Stimulated activated effector memory CD8-positive, alpha-beta T cell treated with anti-CD3 and anti-CD28 coated beads, Interleukin-12 subunit alpha, Interleukin-12 subunit beta, amount 100 ng/mL, for 72 hours (primary cell): ENCODE results near the gene STK10.

Experiments used
- ATAC-seq: fragments of 150-1000 bp; cut with Tn5 transposase; 2 replicates; pipeline ENCODE4 v1.10.0; 2021
- DNase-seq, 2 donors: peaks; one replicate each; pipeline ENCODE4 v3.0.0; 2021 to 2022; ENCODE audit warnings: low spot score in 2 of 2
- H3K27ac Mint-ChIP-seq: one replicate; pipeline ENCODE4 v1.8.0; 2022; ENCODE audit warnings: mild to moderate bottlenecking, mixed read lengths
- H3K36me3 Mint-ChIP-seq: one replicate; pipeline ENCODE4 v1.8.0; 2022; ENCODE audit warnings: mild to moderate bottlenecking, mixed read lengths
- H3K4me1 Mint-ChIP-seq: one replicate; pipeline ENCODE4 v1.8.0; 2022; ENCODE audit warnings: mixed read lengths
- H3K4me3 Mint-ChIP-seq: one replicate; pipeline ENCODE4 v1.8.0; 2022; ENCODE audit warnings: mild to moderate bottlenecking, mixed read lengths
- H3K9me3 Mint-ChIP-seq: one replicate; pipeline ENCODE4 v1.8.0; 2022; ENCODE audit warnings: mixed read lengths

The STK10 gene

DNA sequence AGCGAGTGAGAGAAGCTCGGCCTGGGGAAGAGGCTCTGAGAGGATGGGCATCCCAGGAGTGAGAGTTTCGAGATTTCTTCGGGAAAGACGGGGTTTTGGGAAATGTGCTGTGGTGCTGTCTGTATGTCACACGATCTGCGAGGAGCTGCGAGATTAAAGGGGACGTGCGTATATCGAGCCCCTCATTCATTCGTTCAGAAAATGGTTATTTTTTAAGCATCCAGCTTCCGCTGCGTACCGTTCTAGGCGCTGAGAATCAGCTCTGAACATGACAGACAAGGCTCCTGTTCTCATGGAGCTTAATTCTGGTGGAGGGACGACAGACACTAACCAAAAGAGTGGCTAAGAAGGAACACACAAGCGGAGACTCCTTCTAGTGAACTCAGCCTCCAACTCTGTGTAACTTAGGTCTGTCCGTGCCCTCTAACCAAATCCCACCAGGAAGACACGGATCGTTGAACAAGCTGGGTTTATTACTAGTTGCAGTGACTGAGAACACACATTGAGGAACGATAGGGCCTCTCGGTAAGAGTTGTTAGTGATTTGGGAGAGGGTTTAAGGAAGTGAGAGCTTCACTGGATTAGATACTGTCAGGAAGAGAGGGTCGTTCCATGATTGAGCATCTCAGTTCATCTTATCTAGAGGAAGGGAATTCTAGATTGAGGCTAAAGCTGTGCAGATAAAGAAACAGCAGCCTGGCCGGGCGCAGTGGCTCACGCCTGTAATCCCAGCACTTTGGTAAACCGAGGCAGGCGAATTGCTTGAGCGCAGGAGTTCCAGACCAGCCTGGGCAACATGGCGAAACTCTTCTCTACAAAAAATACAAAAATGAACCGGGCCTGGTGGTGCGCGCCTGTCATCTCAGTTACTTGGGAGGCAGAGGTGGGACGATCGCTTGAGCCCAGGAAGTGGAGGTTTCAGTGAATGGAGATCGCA lies 180.6 kb downstream of the STK10 start:
- peak overlapping the region; percentile 95 for H3K4me3 Mint-ChIP-seq
- no peaks in the 10 kb centered on the region for H3K9me3 Mint-ChIP-seq
- peaks cover 30% of the 10 kb centered on the region for H3K36me3 Mint-ChIP-seq
- H3K27ac Mint-ChIP-seq, result peak overlapping the region; percentile 98
- DNase-seq (no peak), ATAC-seq (no peak)
- H3K4me1 Mint-ChIP-seq, result peaks cover 46% of the 10 kb centered on the region

- Mint-ChIP-seq H3K4me1 (peaks cover 55% of the 10 kb centered on the region), H3K4me3 (peak within 1 kb of the TSS; percentile 95)
These were observed 181.5 kb downstream of the STK10 start, which contains the start of gene FBXW11 for GRCh38 chr5:172006321-172007174. FBXW11 (minus strand) TSS chr5:172006638; CDS start chr5:172006502, 136 bp downstream.

GRCh38 chr5:172005708-172006320 lies 182.2 kb downstream of the STK10 start:
- H3K4me1 Mint-ChIP-seq, result peaks cover 62% of the 10 kb centered on the region
- peaks cover 30% of the 10 kb centered on the region for H3K36me3 Mint-ChIP-seq
- peak overlapping the region; percentile 95 for H3K4me3 Mint-ChIP-seq
- DNase-seq (peak; percentile 22 to 73), ATAC-seq (peak; percentile 2)
- no peaks in the 10 kb centered on the region for H3K9me3 Mint-ChIP-seq
- H3K27ac Mint-ChIP-seq, result peak overlapping the region; percentile 98

More at GRCh38 chr5:172006321-172007174, 181.5 kb downstream of the STK10 start, which contains the start of gene FBXW11:
- ATAC-seq (peak; percentile 91), DNase-seq (peak; percentile 88 to 96)
- Mint-ChIP-seq H3K27ac (peak within 1 kb of the TSS; percentile 98), H3K36me3 (peaks cover 30% of the 10 kb centered on the region), H3K9me3 (no peaks in the 10 kb centered on the region)

DNA sequence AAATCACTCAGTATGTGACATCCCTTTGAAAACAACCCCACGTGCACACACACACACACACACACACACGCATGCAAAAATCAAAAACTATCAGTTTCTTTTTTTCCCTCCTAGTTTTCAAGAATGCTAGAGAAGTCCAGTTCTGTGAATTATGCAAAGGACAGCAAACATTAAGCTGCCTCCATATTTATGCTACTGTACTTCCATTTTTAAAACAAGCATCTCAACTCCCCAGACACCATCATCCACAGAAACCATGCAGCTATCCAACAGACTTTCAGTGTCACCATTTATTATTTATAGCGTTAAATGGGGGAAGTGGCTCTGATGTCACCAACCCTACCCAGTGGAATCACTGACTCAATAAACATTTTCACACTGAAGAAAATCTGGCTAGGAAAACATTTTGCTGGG lies 183.2 kb downstream of the STK10 start:
- Mint-ChIP-seq H3K36me3 (peaks cover 33% of the 10 kb centered on the region), H3K4me3 (peak overlapping the region; percentile 95), H3K27ac (peak overlapping the region; percentile 98), H3K4me1 (peaks cover 70% of the 10 kb centered on the region), H3K9me3 (no peaks in the 10 kb centered on the region)
- DNase-seq (no peak), ATAC-seq (no peak)

DNA sequence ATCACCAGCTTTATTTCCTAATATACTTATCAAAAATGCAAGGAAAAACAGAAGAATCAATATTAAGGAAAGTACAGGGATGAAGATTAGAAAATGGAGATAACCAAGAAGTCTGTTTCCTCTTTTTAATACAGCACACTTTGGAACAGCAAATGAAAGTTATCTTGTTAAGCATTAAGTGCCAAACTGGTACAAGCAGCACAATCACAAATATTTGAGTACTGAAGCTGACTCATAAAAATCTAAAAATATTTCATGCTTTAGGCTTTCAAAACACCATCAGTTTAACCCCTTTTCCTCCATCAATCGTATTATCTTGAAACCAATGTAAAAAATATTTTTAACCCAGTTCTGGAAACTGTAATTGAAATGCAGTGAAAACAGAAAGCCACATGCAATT lies 184.3 kb downstream of the STK10 start:
- no peak for DNase-seq
- H3K27ac Mint-ChIP-seq, result no peak overlapping the region
- peaks cover 35% of the 10 kb centered on the region for H3K36me3 Mint-ChIP-seq
- no peaks in the 10 kb centered on the region for H3K9me3 Mint-ChIP-seq
- H3K4me3 Mint-ChIP-seq, result peak overlapping the region; percentile 44
- ATAC-seq, result no peak
- H3K4me1 Mint-ChIP-seq, result peaks cover 75% of the 10 kb centered on the region

GRCh38 chr5:172002840-172003512 lies 185.0 kb downstream of the STK10 start:
- peaks cover 72% of the 10 kb centered on the region for H3K4me1 Mint-ChIP-seq
- DNase-seq (no peak), ATAC-seq (no peak)
- H3K4me3 Mint-ChIP-seq, result peak overlapping the region; percentile 44
- H3K36me3 Mint-ChIP-seq, result peaks cover 35% of the 10 kb centered on the region
- peak overlapping the region; percentile 32 for H3K27ac Mint-ChIP-seq
- no peaks in the 10 kb centered on the region for H3K9me3 Mint-ChIP-seq

GRCh38 chr5:172002310-172002709 lies 185.7 kb downstream of the STK10 start:
- Mint-ChIP-seq H3K4me3 (peak overlapping the region; percentile 44), H3K9me3 (no peaks in the 10 kb centered on the region), H3K4me1 (peaks cover 72% of the 10 kb centered on the region), H3K36me3 (peaks cover 37% of the 10 kb centered on the region), H3K27ac (peak overlapping the region; percentile 32)
- no peak for DNase-seq
- ATAC-seq, result no peak

DNA sequence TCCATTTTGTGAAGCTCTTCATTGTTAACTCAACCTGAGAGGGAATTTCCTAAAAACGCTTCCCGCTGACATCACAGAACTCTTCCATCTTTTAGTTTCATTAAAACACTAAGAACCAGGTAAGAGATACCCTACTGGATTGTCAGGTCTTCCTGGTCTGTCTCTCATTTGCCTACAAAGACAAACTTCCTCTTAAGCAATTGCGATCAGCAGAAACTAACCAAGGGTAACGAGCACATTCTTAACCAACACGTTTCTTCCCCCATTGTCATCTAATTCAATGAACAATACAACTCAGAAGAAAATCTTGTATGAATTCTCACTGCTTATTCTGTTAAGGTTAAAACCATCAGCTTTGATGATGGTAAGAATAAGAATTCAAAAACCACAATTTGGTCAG lies 188.1 kb downstream of the STK10 start:
- no peak for DNase-seq
- Mint-ChIP-seq H3K4me1 (peaks cover 62% of the 10 kb centered on the region), H3K27ac (no peak overlapping the region), H3K36me3 (peaks cover 37% of the 10 kb centered on the region), H3K9me3 (no peaks in the 10 kb centered on the region), H3K4me3 (no peak overlapping the region)
- ATAC-seq, result no peak

DNA sequence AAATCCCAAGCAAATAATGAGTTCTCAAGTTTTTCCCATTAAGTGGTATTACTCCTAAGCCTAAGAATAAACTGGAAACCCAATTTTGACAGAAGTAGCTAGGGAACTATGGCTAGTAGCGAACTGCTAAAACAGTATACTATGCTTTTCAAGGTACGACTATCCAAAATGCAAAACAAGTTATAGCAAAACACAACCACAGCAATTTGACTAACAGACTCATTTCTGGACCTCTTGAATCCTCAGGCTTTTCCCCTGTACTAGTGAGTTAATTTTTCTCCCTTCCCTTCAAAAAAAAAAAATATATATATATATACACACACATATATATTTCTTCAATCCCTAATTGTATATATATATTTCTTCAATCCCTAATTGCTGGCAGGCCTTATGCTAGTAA lies 188.9 kb downstream of the STK10 start:
- ATAC-seq (no peak), DNase-seq (no peak)
- no peak overlapping the region for H3K27ac Mint-ChIP-seq
- peaks cover 58% of the 10 kb centered on the region for H3K4me1 Mint-ChIP-seq
- no peak overlapping the region for H3K4me3 Mint-ChIP-seq
- H3K36me3 Mint-ChIP-seq, result peaks cover 41% of the 10 kb centered on the region
- no peaks in the 10 kb centered on the region for H3K9me3 Mint-ChIP-seq

DNA sequence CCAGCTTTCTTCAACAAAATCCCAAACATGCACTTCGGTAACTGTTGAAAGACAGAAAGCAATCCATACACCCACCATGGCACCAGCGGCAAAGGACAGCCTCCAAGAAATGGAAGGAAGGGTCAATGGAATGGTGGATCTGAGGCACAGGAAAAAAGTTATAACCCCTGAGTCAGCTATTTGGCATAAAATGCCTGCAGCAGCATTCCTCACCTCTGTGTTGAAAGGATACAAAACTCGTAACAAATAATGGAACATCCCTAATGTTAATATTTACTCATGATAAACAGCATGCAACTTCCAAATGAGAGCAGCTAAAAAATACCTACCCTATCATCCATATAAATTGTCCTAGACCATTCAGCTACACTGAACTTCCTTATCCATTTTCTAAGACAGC lies 191.0 kb downstream of the STK10 start:
- peaks cover 52% of the 10 kb centered on the region for H3K36me3 Mint-ChIP-seq
- no peak overlapping the region for H3K4me3 Mint-ChIP-seq
- no peak for ATAC-seq
- no peak for DNase-seq
- H3K9me3 Mint-ChIP-seq, result no peaks in the 10 kb centered on the region
- H3K27ac Mint-ChIP-seq, result no peak overlapping the region
- H3K4me1 Mint-ChIP-seq, result peaks cover 46% of the 10 kb centered on the region

DNA sequence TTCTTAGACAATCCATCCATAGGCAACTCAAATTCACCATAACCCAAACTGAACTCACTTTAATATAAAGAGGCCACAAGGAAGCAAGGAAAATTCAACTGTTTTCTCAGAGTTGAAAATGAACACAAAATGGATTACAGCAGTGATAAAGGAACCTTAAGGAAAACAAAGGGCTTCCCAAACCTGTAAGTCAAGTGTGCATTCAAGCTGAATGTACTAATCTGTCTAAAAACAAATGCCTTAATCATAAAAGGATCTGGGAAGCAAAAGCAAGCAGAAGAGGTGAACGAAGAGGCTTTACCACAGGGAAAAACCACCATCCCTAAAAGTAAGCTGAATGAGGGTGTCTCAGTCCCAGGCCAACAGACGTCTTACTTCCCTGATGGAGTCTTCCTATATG lies 195.2 kb downstream of the STK10 start:
- no peak overlapping the region for H3K27ac Mint-ChIP-seq
- H3K4me3 Mint-ChIP-seq, result no peak overlapping the region
- peaks cover 50% of the 10 kb centered on the region for H3K4me1 Mint-ChIP-seq

DNA sequence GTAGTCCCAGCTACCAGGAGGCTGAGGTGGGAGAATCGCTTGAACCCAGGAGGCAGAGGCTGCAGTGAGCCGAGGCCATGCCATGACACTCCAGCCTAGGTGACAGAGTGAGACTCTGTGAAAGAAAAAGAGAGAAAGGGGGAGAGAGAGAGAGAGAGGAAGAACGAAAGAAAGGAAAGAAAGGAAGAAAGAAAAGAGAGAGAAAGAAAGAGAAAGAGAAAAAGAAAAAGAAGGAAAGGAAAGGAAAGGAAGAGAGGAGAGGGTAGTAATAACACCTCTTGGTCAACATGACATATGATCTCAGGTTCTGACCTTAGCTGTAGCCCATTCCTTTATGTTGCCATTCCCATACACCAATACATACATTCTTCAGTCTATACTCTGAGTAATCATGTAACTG lies 195.7 kb downstream of the STK10 start:
- DNase-seq (no peak), ATAC-seq (no peak)
- no peak overlapping the region for H3K4me3 Mint-ChIP-seq
- peaks cover 69% of the 10 kb centered on the region for H3K36me3 Mint-ChIP-seq
- peaks cover 50% of the 10 kb centered on the region for H3K4me1 Mint-ChIP-seq
- no peaks in the 10 kb centered on the region for H3K9me3 Mint-ChIP-seq
- H3K27ac Mint-ChIP-seq, result no peak overlapping the region

More for the DNA sequence above, 195.2 kb downstream of the STK10 start:
- DNase-seq, result no peak
- no peak for ATAC-seq
- no peaks in the 10 kb centered on the region for H3K9me3 Mint-ChIP-seq
- peaks cover 73% of the 10 kb centered on the region for H3K36me3 Mint-ChIP-seq
